HepG2 (cell line): ENCODE data around the gene ENTPD2.

ENCODE experiments used
- MAX ChIP-seq: IDR thresholded peaks from 2 replicates; pipeline ENCODE4 v1.6.1; 2012; ENCODE audit warnings: inconsistent platforms
- PHF8 ChIP-seq: sonication (generic); formaldehyde crosslinking; IDR thresholded peaks from 2 replicates; pipeline ENCODE4 v1.5.0; 2020; ENCODE audit warnings: missing genetic modification reagents
- TBX3 ChIP-seq: fragments of 450-650 bp; IDR thresholded peaks from 2 replicates; pipeline ENCODE4 v1.6.1; 2017; ENCODE audit warnings: antibody characterized with exemption, mild to moderate bottlenecking, inconsistent platforms, borderline replicate concordance
- ZSCAN29 ChIP-seq: sonication (generic); formaldehyde crosslinking; conservative IDR thresholded peaks from 2 replicates; pipeline ENCODE4 v1.4.0; 2020; ENCODE audit warnings: mild to moderate bottlenecking, missing genetic modification reagents
- TF ChIP-seq, protein P1 (sequence below): sonication (generic); formaldehyde crosslinking; IDR thresholded peaks from 2 replicates; pipeline ENCODE4 v1.5.0; 2020; ENCODE audit warnings: mild to moderate bottlenecking, missing genetic modification reagents, moderate library complexity
- TF ChIP-seq, protein P2 (sequence below): sonication (generic); formaldehyde crosslinking; IDR thresholded peaks from 2 replicates; pipeline ENCODE4 v1.4.0; 2020; ENCODE audit warnings: mild to moderate bottlenecking, missing genetic modification reagents

GRCh38 chr9:137039611-137040366 lies 14.1 kb downstream of the ENTPD2 start:
- TF ChIP-seq ZSCAN29 (CRISPR knock-in tag) (no peak), TBX3 (no peak), PHF8 (CRISPR knock-in tag) (no peak), MAX (no peak)
- TF ChIP-seq, protein P1, sequence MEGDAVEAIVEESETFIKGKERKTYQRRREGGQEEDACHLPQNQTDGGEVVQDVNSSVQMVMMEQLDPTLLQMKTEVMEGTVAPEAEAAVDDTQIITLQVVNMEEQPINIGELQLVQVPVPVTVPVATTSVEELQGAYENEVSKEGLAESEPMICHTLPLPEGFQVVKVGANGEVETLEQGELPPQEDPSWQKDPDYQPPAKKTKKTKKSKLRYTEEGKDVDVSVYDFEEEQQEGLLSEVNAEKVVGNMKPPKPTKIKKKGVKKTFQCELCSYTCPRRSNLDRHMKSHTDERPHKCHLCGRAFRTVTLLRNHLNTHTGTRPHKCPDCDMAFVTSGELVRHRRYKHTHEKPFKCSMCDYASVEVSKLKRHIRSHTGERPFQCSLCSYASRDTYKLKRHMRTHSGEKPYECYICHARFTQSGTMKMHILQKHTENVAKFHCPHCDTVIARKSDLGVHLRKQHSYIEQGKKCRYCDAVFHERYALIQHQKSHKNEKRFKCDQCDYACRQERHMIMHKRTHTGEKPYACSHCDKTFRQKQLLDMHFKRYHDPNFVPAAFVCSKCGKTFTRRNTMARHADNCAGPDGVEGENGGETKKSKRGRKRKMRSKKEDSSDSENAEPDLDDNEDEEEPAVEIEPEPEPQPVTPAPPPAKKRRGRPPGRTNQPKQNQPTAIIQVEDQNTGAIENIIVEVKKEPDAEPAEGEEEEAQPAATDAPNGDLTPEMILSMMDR (CRISPR knock-in tag) = no peak
- TF ChIP-seq, protein P2, sequence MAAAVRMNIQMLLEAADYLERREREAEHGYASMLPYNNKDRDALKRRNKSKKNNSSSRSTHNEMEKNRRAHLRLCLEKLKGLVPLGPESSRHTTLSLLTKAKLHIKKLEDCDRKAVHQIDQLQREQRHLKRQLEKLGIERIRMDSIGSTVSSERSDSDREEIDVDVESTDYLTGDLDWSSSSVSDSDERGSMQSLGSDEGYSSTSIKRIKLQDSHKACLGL (CRISPR knock-in tag) = no peak
